B cell (primary cell): ENCODE results near the gene HDAC9.

Source experiments
- CTCF ChIP-seq: fragments of 200-600 bp; IDR thresholded peaks from one replicate; pipeline ENCODE4 v1.8.0; 2022; ENCODE audit warnings: antibody characterized with exemption, mild to moderate bottlenecking
- EZH2 ChIP-seq: IDR thresholded peaks from 2 replicates; pipeline ENCODE4 v1.6.1; 2012; ENCODE audit warnings: borderline replicate concordance, low read depth, mild to moderate bottlenecking, moderate library complexity, low read length; ENCODE audit not compliant: insufficient read depth, poor library complexity, severe bottlenecking

- TF ChIP-seq CTCF: no peak
- no peak for TF ChIP-seq EZH2
Measured at GRCh38 chr7:18975276-18975675, 479.7 kb downstream of the HDAC9 start.
